GM18951 (cell line): Measurements from ENCODE around the gene SPRYD3.

Experiments used
- POLR2A ChIP-seq: IDR thresholded peaks from 4 replicates; pipeline ENCODE4 v1.6.1; 2011; ENCODE audit warnings: mild to moderate bottlenecking; ENCODE audit not compliant: insufficient read length, insufficient read depth; ENCODE audit errors: extremely low read depth
- in situ Hi-C: fragments of 300-500 bp; cut with MboI; formaldehyde crosslinking; loops from one replicate; pipeline ENCODE4 v1.12.0; 2022; ENCODE audit warnings: low sequenced_read_pairs, mixed read lengths, inconsistent platforms; ENCODE audit not compliant: unreplicated experiment

Gene SPRYD3

DNA sequence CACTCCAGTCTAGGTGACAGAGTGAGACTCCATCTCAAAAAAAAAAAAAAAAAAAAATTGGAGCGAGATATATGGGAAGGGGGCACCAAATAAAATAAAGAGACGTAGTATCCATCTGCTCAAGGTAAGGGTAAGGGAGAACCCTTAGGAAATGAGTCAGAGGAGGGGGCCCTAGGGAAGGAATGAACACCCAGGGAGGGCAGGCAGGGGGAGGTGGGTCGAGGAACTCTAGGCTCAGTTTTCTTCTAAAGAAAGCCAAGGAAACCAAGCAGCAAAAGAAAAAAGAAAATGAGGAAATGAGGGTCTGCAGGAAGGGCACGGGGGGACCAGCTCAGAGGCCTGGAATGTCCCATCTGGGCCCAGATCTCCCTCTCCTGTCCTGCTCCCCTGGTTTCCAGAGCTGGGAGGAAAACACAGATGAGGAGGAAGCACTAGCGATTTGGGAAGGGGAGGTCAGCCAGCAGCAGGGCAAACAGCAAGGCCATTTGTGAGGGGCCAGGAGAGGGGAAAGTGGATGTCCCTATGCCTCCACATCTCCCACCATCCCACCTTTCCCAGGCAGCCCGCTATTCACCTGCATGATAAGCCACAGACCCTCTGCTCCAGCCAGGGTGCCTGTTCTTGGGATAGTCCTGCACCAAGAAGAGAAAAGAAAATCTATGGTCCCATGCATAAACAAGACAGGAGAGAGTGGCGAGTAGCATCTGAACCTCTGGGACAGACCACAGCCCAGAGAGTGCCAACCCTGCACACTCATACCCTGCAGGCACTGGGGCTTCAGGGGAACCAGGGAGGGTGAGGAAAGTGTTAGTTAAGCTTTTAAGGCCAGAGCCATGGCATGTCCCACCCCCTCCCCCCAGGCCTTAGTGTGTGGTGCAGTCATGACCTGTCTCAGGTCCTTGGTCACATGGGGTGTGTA, 11.9 kb downstream of the SPRYD3 start:
- in situ Hi-C loops, result no loop called here
- no peak for TF ChIP-seq POLR2A

DNA sequence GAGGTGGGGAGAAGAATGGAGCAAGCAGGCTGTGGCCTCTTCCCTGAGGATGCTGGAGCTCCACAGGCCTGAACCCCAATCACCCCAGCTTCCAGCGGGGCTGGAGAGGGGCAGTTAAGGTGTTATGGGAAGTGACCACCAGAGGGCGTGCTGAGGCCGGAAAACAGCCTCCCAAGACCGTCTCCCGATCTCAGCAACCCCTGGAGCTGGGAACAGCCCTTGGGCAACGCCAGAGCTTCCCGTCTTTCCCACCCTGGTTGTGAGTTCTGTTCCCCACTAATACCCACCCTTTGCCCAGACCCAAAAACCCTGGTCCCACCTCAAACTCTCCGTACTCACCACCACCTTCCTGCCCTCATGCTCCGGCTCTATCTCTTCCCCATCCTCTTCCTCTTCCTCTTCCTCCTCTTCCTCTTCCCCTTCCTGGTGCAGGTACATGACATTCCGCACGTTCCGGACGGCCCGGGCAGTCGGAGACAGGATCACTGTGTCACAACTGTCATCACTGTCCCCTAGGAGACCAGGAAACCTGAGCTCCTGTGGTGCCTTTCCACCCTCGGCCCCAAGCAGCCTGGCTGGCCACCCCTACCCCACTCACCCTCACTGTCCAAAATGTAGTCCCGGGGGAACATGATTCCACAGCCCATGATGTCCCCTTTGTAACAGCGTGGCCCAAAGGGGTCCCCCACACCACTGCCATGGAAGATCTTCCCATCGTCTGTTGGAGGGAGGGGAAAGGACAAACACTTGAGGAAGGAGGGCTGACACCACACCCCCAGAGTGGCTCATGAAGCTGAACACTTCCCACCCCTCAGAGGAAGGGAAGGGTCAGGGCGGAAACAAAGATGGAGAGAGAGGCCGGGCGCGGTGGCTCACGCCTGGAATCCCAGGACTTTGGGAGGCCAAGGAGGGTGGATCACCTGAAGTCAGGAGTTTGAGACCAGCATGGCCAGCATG, 12.9 kb downstream of the SPRYD3 start:
- no peak for TF ChIP-seq POLR2A
- in situ Hi-C loops, result no loop called here

- TF ChIP-seq POLR2A, result no peak
- in situ Hi-C loops, result no loop called here
Measured at GRCh38 chr12:53065470-53065869, 13.7 kb downstream of the SPRYD3 start.

DNA sequence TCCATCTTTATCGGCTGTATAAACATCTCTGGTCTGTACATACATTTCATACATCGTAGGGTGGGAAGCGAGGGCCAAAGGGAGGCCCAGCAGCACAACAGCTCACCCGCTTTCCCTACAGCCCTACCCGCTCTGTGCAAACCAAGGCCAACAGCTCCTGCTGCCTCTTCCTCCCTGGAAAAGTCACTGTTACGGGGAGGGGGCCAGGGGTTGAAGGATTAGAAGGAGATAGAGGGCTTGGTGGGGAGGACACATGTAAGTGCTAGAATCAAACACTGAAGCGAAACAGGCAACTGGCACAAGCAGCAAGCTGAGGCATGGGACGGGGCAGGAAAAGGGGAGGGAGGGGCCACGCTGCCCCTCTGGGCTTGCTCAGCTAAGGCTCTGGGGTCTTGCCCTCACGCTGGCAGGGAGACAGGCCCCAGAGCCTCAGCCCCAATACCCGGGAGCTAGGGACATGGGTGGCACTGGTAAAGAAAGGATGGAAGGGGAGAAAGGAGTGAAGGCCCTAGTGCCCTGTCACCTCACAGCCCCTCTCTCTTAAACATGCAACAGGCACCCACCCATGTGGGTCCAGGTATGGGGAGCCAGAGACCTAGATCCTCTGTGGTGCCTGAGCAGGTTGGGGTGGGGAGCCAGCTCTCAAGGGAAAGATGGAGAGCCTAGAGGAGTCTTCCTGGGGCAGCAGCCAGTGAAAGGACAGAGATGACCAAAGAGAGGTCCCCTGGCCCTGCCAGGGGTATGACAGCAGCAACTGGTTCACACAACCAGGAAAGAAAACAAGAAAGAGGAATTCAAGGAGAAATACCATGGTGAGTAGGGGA, 14.4 kb downstream of the SPRYD3 start:
- TF ChIP-seq POLR2A, result no peak
- in situ Hi-C loops, result loop anchor here (5.0 kb wide), 1 partner anchor 32 kb away; the partner anchor contains the start of gene IGFBP6

GRCh38 chr12:53063708-53064612, 15.2 kb downstream of the SPRYD3 start:
- TF ChIP-seq POLR2A, result no peak
- in situ Hi-C loops, result loop anchor here (5.0 kb wide), 1 partner anchor 33 kb away; the partner anchor contains the start of gene IGFBP6

- in situ Hi-C loops, result loop anchor here (5.0 kb wide), 1 partner anchor 34 kb away; the partner anchor contains the start of gene IGFBP6
- TF ChIP-seq POLR2A, result no peak
Measured at GRCh38 chr12:53062977-53063707, 16.0 kb downstream of the SPRYD3 start.

- in situ Hi-C loops, result loop anchor here (5.0 kb wide), 1 partner anchor 35 kb away; the partner anchor contains the start of gene IGFBP6
- TF ChIP-seq POLR2A, result no peak
Measured at GRCh38 chr12:53062011-53062961, 16.9 kb downstream of the SPRYD3 start.

DNA sequence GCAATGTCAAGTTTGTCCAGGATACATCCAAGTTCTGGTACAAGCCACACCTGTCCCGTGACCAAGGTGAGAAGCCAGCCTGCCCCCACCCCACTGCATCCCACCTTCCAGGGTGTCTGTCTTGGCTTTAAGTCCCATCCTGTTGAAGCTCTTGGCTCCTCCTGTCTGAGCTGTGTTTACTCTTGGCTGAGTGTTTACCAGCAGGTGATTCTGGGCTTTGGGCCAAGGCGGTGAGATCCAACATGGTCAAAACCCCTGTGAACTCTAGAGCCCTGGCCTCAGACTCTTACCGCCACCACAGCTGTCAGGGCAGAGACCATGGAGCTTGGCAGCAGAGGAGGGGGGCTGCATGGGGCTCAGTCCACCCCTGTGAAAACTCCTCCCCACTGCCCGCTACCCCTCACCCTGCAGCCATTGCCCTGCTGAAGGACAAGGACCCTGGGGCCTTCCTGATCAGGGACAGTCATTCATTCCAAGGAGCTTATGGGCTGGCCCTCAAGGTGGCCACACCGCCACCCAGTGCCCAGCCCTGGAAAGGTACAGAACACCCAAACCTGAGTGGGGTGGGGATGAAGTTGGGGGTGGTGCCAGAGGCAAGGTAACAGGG, 17.7 kb downstream of the SPRYD3 start:
- in situ Hi-C loops, result loop anchor here (5.0 kb wide), 1 partner anchor 36 kb away; the partner anchor contains the start of gene IGFBP6
- no peak for TF ChIP-seq POLR2A

DNA sequence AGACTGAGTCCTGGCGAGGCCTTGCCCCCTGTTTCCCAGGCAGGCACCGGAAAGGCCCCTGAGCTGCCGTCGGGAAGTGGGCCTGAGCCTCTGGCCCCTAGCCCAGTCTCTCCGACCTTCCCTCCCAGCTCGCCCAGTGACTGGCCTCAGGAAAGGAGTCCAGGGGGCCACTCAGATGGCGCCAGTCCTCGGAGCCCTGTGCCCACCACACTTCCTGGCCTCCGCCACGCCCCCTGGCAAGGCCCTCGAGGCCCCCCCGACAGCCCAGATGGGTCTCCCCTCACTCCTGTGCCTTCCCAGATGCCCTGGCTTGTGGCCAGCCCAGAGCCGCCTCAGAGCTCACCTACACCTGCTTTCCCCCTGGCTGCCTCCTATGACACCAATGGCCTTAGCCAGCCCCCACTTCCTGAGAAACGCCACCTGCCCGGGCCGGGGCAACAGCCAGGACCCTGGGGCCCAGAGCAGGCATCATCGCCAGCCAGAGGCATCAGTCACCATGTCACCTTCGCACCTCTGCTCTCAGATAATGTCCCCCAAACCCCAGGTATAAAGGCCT, 18.4 kb downstream of the SPRYD3 start:
- no peak for TF ChIP-seq POLR2A
- in situ Hi-C loops, result loop anchor here (5.0 kb wide), 1 partner anchor 37 kb away; the partner anchor contains the start of gene IGFBP6
